Measurements from ENCODE around the gene LANCL2. TPM values are rescaled to one million over a fixed set of nuclear protein-coding genes. Genes with fewer than 3 reads are reported as not detected.
A peak's percentile ranks its signal among the peaks of the same experiment; 100 is the strongest.
"Not testable (repeated sequence)": the region's sequence is repeated elsewhere in the genome, so short reads cannot be mapped to it uniquely, and the experiment has no call there.

Gene LANCL2
- total RNA-seq, 2 donors from 2014 or later: 6.7 to 9.4 TPM

DNA sequence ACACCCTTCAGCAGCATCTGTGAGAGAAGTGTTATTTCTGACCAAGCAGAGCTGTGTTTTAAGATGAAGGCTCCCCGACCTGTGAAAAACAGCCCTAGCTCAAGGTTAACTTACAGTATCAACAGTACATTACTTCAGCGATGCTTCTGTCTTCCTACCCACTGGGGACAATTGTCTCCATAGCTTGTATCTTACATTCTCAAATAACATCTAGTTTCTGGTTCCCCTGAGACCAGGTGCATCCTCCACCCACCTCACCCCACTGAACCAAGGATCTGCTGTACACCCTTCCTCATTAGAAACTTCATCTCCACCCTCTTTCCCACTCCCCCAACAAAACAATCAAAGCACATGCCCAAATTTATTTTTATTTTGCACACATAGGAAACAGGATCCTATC is 105.1 kb downstream of the LANCL2 start:
- H3K9me3 Mint-ChIP-seq: no peaks in the 10 kb centered on the region
- ATAC-seq (replicated peaks): no peak
- no peaks in the 10 kb centered on the region for H3K27me3 Mint-ChIP-seq
- H3K4me1 Mint-ChIP-seq: peaks cover 31% of the 10 kb centered on the region
- H3K36me3 Mint-ChIP-seq (ENCODE audit: low read depth): peaks cover 14% of the 10 kb centered on the region
- peak overlapping the region; percentile 72 for H3K27ac Mint-ChIP-seq
- H3K4me3 Mint-ChIP-seq: peak overlapping the region; percentile 46

DNA sequence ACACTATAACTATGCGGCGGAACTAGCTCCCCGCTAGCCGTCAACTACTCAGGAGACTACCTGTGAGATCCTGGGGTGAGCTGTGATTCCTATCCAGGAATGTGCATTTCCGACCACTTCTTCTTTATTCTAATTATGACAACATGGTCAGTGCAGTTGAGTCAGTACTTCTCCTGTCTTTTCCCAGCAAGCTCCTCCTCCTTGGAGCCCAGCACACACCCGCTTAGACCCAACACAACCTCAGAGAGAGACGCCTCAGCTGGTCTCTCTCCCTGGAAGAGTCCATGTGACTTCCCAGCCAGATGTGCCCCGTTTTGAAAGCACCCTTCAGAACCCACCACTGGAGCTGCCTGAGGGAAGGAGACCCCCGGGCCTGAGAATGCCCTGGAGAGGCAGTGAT is 106.5 kb downstream of the LANCL2 start:
- Mint-ChIP-seq H3K36me3 (ENCODE audit: low read depth) (peaks cover 12% of the 10 kb centered on the region), H3K4me1 (peaks cover 41% of the 10 kb centered on the region)
- not testable (repeated sequence) for H3K4me3 Mint-ChIP-seq; H3K27ac Mint-ChIP-seq; ATAC-seq (replicated peaks); H3K27me3 Mint-ChIP-seq; H3K9me3 Mint-ChIP-seq

DNA sequence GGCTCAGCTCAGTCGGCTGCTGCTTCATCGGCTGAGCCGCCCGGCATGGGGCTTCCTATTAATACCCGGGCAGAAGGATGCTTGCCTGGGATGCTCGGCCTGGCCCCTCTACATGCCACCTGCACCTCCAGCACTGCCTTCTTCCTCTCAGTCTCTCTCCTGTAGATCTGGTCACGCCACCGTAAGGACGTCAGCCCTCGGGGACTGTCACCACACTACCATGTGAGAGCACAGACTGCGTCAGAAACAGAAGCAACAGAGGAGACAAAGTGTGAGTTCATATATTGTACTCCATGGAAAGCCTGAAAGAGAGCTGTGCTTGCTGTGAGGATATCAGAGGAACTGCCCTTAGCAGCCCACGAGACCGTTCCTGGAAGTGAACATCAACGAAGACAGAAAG is 107.3 kb downstream of the LANCL2 start:
- ATAC-seq (replicated peaks); H3K4me3 Mint-ChIP-seq; H3K27me3 Mint-ChIP-seq; H3K27ac Mint-ChIP-seq; H3K9me3 Mint-ChIP-seq: not testable (repeated sequence)
- Mint-ChIP-seq H3K36me3 (ENCODE audit: low read depth) (peaks cover 16% of the 10 kb centered on the region), H3K4me1 (peaks cover 46% of the 10 kb centered on the region)

DNA sequence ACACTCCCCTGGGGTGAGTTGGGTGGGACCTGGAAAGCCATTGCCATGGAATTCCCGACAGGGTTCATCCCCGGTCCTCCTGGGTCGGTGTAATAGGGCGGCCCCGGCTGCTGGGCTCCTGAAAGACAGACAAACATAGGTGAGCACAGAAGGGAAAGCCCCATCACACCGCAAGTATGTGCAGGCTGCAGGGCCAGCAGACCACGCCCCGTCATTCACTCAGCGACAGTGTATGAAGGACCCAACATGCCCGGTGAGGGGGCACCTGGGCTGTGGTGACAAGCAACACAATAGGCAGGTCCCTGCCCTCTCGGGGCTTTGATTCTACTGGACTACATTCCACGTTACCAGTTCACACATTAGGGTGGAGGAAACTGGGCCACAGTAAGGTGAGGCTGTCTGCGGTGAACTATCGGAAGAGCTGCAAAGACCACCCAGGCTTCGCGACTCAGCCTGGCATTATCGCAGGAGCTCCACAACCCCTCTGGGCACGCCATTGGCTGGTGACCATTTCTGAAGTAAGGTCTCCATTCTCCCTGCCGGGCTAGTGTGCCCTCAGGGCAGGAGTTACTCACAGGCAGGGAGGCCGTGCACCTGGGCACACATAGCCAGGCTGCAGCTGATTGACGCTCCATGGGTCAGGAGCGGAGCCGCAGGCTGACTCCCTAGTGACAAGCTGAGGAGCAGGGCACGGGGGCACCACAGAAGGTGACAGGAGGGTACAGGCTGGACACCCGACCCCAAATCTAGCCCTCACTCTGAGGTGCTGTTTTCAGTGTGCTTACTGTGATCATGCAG is 108.0 kb downstream of the LANCL2 start:
- peaks cover 22% of the 10 kb centered on the region for H3K36me3 Mint-ChIP-seq (ENCODE audit: low read depth)
- H3K27ac Mint-ChIP-seq: peak overlapping the region; percentile 70
- no peaks in the 10 kb centered on the region for H3K9me3 Mint-ChIP-seq
- peak; percentile 61 for ATAC-seq (replicated peaks)
- H3K4me1 Mint-ChIP-seq: peaks cover 49% of the 10 kb centered on the region
- no peaks in the 10 kb centered on the region for H3K27me3 Mint-ChIP-seq
- peak overlapping the region; percentile 44 for H3K4me3 Mint-ChIP-seq

DNA sequence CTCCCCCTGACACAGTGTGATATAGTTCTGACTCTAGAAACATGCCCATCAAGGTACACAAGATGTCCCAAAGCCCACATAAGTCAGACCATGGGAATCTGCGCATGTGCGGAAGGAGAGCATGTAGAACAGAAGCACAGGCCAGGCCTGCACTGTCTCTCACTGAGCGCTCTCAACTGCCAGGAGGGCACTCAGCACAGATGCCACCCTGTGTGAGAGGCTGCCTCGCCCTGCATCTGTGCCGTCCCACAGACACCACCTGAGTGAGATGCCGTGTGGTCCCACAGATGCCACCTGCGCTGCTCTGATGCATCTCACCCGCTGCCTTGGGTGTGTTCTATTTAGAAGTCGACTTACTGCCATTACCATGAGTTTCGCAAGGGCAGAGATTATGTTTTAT is 108.8 kb downstream of the LANCL2 start:
- peak overlapping the region; percentile 70 for H3K27ac Mint-ChIP-seq
- peak overlapping the region; percentile 44 for H3K4me3 Mint-ChIP-seq

DNA sequence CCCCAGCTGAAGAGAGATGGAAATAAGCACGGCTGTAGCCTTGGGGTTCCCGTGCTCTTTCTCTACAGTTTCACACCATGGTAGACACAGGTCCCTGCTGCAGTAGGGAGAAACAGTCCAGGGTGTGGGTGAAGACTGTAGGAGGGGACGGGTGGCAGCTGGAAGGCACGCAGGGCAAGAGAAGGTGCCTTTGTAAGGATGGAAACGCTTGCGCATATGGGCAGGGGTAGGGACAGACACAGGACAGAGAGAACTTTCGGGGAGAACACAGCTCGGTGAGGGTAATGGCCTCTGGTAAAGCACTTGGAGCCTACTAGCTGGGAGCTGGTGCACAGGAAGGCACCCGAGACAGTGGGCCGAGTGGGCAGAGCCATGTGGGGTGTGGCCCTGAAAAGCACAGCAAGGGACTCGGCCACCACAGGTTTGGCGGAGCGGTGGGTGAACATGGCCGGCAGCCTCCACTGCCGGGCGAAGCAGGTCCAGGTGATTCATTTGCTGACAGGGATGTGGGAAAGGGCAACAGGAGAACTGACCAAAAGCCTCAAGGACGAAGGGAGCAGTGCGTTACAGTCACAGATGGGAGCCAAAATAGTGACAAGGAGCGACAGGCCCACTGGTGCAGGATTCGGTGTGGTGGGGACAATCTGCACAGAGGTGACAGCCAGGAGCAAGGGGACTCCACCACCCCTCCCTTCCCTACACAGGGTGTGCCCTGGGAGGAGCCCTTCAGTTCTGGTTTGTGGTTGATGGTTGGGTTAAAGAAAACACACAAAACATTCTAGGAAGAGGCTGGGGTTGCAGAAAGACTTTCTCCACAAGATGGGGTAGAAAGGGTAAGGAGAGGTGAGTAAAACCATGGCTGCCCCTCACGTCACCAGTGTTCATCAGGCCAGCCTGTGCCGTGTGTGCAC is 110.1 kb downstream of the LANCL2 start:
- peak overlapping the region; percentile 70 for H3K27ac Mint-ChIP-seq
- peaks cover 21% of the 10 kb centered on the region for H3K36me3 Mint-ChIP-seq (ENCODE audit: low read depth)
- H3K27me3 Mint-ChIP-seq: no peaks in the 10 kb centered on the region
- peak; percentile 58 for ATAC-seq (replicated peaks)
- H3K4me3 Mint-ChIP-seq: peak overlapping the region; percentile 44
- H3K4me1 Mint-ChIP-seq: peaks cover 55% of the 10 kb centered on the region
- H3K9me3 Mint-ChIP-seq: no peaks in the 10 kb centered on the region

More for the DNA sequence above, 108.8 kb downstream of the LANCL2 start:
- Mint-ChIP-seq H3K4me1 (peaks cover 56% of the 10 kb centered on the region), H3K9me3 (no peaks in the 10 kb centered on the region), H3K36me3 (ENCODE audit: low read depth) (peaks cover 22% of the 10 kb centered on the region), H3K27me3 (no peaks in the 10 kb centered on the region)
- no peak for ATAC-seq (replicated peaks)

DNA sequence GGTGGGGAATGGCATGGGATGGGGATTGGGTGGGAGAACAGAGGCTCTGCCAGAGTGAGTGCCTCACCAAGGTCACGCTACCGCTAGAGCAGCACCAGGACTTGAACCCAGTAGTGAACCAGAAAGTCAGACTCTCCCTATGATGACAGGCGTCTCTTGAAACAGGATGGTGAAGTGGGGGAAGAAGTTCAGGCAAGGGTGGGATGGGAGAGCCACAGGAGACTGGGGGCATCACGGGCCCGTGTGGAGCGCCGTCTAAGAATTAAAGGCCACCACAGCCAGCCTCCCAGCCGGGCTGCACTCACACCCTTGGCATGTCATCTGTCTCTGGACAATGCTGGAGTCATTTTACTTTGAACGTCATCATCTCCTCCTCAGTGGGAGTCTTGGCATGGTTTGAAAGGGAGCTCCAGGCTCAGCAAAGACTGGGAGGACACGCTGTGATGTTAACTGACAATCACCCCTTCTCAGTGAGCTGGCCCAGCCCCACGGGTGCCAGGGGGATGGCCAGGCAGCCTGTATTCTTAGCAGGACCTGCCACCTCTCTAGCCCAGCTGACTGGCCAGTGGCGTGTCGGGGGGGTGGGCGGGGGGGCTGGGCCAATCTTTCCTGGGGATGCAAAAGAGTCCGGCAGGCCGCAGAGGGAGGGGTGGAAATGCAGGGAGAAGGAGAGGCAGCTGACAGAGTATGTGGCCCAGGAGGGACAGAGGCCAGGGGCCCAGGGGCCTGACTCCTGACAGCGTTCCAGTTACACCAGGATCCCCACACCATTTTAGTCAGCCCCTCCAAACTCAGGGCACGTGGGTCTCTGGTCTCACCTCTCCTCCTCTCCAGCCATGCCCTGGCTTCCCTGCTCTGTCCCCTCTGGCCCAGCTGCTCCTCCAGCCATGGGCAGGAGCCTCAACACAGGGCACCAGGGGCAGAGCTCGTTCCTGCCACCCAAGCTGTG is 111.0 kb downstream of the LANCL2 start:
- Mint-ChIP-seq H3K27ac (peak overlapping the region; percentile 80), H3K27me3 (no peaks in the 10 kb centered on the region), H3K4me3 (peak overlapping the region; percentile 44), H3K4me1 (peaks cover 59% of the 10 kb centered on the region), H3K36me3 (ENCODE audit: low read depth) (peaks cover 24% of the 10 kb centered on the region), H3K9me3 (no peaks in the 10 kb centered on the region)
- peak; percentile 6 for ATAC-seq (replicated peaks)

DNA sequence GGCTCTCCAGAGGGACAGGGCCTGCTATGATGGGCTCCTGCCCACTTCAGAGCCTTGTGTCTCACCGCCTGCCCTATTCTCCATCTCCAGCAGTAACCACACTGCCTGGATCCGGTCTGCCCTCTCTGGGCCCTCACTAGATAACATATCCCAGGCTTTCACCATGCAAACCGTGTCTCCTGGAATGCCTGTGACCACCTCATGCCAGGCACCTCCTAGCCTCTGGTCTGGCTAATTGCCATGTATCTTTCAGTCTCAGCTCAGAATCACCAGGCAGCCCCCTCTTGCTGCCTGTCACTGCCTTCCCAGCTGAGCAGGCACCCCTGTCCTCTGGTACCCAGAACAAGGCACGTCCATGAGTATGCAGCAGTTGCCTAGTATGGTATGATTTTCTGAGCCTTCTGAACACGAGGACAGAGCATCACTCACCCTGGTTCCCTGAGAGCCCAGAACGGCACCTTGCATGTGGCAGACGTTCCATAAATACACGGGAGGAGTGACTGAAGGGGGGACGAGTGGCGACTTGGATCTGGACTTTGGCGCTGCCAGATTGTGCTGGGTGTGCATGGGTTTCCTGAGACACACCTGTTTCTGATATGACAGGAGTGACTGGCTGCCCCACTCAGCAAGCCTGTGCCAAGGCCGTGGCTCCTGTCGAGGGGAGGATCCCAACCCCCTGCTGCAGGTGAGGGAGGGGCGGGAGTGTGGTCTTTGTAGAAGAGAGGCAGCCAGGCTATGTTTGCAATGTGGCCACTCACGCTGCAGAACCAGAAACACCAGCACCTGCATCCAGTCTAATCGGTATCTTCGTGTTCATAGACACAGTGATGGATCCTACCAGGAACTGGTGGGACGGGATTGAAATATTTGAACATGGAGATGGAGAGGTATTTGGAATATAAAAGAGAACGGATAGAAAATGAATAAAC is 112.0 kb downstream of the LANCL2 start:
- H3K9me3 Mint-ChIP-seq: no peaks in the 10 kb centered on the region
- H3K4me1 Mint-ChIP-seq: peaks cover 59% of the 10 kb centered on the region
- peaks cover 25% of the 10 kb centered on the region for H3K36me3 Mint-ChIP-seq (ENCODE audit: low read depth)

DNA sequence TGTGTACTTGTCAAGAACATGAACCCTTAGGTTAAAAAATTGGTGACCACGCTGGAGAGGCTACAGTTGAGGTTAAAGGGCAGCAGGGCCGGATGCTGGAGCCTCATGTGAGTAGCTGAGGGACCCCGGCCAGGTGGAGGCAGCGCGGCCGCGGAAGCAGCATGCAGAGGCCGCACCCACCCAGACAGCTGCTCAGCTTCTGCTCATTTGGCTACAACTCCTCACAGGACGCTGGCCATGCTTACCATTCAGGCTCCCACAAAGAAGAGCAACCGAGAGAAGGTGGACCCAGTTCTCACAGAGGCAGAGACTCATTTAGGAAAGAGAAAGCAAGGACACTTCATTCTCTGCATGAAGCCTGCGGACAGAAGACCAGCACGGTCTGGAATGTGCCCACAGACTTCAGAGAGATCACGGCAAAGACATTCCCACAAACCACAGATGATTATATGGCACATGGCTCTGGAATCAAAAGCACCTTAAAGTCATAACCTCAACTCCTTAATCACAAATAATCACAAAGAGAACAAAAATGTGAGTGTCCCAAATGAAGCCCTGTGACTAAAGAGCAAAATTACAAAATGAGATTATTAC is 112.7 kb downstream of the LANCL2 start:
- H3K9me3 Mint-ChIP-seq: no peaks in the 10 kb centered on the region
- H3K4me1 Mint-ChIP-seq: peaks cover 59% of the 10 kb centered on the region
- no peak for ATAC-seq (replicated peaks)

More for the DNA sequence above, 112.0 kb downstream of the LANCL2 start:
- H3K27me3 Mint-ChIP-seq: no peaks in the 10 kb centered on the region
- peak overlapping the region; percentile 24 for H3K4me3 Mint-ChIP-seq
- H3K27ac Mint-ChIP-seq: peak overlapping the region; percentile 80
- ATAC-seq (replicated peaks): no peak

DNA sequence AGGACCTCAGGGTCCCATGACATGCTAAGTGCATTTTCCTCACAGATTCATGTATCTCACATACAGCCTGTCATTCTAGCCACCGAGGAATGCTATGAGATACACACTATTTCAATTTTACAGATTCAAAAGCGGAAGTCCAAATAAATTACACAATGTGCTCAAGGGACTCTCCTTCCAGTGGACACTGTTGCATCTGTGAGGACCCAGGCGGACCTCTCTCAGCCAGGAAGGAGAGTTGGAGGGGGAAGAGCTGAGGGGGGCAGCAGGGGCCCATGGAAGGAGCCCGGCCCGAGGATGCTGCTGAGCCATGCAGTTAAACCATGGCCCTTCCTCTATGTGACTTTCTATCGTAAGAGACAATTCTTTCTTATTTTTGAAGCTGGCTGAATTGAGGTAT is 113.6 kb downstream of the LANCL2 start:
- Mint-ChIP-seq H3K4me1 (peaks cover 58% of the 10 kb centered on the region), H3K27me3 (no peaks in the 10 kb centered on the region), H3K36me3 (ENCODE audit: low read depth) (peaks cover 32% of the 10 kb centered on the region), H3K9me3 (no peaks in the 10 kb centered on the region), H3K27ac (peak overlapping the region; percentile 10), H3K4me3 (no peak overlapping the region)
- ATAC-seq (replicated peaks): no peak

More for the DNA sequence above, 112.7 kb downstream of the LANCL2 start:
- Mint-ChIP-seq H3K27me3 (no peaks in the 10 kb centered on the region), H3K27ac (peak overlapping the region; percentile 10), H3K4me3 (no peak overlapping the region), H3K36me3 (ENCODE audit: low read depth) (peaks cover 25% of the 10 kb centered on the region)

DNA sequence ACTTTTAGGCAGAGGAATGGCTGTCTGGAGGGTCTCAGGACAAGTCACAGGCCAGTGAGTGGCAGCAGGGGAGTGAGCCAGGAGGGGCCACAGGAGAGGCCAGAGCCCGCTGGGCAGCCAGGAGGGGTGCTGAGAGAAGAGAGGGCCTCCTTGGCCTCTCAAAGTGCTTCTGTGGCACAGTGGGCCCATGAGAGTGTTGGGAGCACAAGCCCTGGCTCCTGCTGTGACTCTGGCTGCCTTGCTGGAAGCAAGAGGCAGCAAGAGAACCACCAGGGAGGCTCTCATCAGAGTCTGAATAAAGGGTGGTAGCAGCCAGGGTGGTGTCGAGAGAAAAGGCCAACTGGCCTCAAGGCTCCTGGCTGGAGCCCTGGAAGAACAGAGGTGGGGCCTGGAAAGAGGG is 116.0 kb downstream of the LANCL2 start:
- peak overlapping the region; percentile 17 for H3K4me3 Mint-ChIP-seq
- ATAC-seq (replicated peaks): no peak
- H3K9me3 Mint-ChIP-seq: no peaks in the 10 kb centered on the region
- H3K4me1 Mint-ChIP-seq: peaks cover 47% of the 10 kb centered on the region
- peaks cover 57% of the 10 kb centered on the region for H3K36me3 Mint-ChIP-seq (ENCODE audit: low read depth)
- no peaks in the 10 kb centered on the region for H3K27me3 Mint-ChIP-seq
- H3K27ac Mint-ChIP-seq: peak overlapping the region; percentile 58

DNA sequence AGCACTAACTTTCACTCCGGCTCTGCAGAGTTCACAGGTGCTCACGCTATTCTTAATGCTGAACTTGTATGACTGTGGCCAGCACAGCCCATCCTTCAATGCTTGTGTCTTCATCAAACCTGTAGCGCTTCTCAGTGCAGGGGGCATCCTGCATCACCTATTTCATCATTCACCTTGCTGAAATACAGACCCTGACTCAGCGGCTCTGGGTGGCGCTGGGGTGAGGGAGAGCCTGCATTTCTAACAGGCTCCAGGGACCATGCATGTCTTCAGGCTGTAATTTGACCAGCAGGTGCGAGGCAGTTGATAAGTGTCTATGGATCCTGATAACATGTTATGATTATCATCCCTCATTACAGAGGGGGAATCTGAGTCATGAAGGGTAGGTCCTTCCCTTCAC is 117.9 kb downstream of the LANCL2 start:
- no peak for ATAC-seq (replicated peaks)

More for the DNA sequence above, 117.9 kb downstream of the LANCL2 start:
- Mint-ChIP-seq H3K27me3 (no peaks in the 10 kb centered on the region), H3K27ac (no peak overlapping the region), H3K9me3 (no peaks in the 10 kb centered on the region), H3K36me3 (ENCODE audit: low read depth) (peaks cover 66% of the 10 kb centered on the region), H3K4me1 (peaks cover 39% of the 10 kb centered on the region), H3K4me3 (no peak overlapping the region)
